ENCODE results near the gene INO80C.
"Not testable (repeated sequence)": the region's sequence is repeated elsewhere in the genome, so short reads cannot be mapped to it uniquely, and the experiment has no call there.

Gene INO80C

DNA sequence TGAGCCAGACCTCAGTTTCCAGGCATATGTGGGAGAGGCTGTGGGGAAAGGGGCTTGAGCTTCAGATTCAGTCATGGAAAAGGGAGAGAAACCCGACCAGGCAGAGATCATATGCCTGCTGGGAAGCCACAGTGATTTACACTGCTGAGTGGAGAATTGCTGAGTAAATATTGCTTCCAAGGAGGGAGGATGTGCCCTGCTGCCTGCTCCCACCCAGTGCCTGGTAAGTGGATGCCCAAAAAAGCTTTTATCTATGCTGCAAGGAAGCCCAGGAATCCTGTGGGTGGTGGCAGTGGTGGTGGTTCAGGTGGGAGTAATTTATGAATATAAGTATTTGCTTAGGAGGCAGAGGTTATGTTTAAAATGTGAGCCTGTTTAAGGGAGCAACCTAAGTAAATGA, 39.5 kb downstream of the INO80C start:
- DNase-seq = no peak

DNA sequence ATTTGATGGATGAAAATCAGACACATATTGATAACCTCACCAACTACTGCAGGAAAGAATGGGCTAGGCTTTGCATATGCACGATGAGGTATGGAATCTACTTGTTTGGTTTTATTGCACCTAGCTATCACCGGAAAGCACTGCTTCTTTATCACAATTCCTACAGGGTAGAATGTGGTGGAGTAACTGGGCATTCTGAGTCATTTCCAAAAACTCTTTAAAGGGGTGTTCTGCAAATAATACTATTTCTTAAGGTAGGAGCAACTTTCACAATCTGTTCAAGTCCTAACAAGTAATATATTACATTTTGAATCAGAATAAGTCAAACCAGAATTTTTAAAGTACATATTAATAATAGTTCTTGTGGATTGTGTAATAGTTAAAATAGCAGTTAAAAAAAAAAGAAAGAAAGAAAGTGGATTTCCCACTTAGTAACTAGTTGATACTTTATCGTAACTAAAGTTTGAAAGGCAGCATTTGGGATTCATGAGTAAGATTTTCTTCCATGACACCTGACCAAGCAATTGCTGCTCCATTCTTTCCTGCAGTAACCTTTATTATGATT, 40.5 kb downstream of the INO80C start:
- DNase-seq = no peak

DNA sequence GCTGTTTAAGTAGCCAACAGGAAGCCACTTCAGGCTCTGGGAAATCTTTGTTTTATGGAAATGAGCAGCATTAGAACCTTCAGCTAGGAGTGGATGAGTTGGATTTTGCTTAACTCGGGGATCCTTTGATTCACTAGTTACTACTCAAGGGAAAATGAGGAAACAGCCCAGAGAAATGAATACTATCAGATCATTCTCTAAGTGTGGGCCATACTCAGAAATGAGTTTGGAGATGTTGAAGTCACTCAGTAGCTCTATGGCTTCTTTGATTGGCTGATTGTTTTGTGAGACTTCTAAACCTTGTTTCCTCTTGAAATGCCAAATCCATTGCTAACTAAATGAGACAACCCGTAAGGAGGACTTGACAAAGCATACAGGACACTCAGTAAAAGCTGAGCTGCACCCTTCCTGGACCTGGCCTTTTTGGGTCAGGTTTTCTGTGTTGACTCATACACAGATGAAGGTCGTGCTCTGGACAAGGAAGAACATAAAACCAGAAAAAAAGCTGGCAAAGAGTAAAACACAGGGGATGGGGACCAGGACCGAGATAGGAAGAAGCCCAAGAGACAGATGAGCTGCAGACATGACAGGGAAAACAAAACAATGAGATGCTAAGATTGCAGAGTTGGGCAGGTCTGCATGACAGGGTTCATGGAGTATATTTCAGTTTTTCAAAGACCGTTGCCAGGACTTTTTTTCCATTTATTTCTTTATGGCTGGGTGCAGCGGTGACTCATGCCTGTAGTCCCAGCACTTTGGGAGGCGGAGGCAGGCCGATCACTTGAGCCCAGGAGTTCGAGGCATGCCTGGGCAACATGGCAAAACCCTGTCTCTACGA, 41.6 kb downstream of the INO80C start:
- no peak for DNase-seq

DNA sequence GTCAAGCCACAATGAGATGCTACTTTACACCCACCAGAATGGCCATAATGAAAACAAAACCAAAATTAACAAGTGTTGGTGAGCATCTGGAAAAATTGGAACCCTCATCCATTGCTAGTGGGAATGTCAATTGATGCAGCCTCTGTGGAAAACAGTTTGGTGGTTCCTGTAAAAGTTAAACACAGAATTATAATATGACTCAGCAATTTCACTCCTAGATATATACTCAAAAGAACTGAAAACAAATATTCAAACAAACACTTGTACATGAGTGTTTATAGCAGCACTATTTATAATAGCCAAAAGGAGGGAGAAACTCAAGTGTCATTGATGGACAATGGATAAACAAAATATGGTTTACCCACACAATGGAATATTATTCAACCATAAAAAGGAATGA, 43.0 kb downstream of the INO80C start:
- no peak for DNase-seq

DNA sequence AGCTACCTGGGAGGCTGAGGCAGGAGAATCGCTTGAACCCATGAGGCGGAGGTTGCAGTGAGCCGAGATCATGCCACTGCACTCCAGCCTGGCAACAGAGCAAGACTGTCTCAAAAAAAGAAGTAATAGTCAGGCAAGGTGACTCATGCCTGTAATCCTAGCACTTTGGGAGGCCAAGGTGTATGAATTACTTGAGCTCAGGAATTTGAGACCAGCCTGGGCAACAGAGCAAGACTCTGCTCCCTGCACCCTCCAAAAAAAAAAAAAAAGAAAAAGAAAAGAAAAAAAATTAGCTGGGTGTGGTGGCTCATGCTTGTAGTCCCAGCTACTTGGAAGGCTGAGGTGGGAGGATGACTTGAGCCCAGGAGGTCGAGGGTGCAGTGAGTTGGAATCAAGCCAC, 44.7 kb downstream of the INO80C start:
- not testable (repeated sequence) for DNase-seq

DNA sequence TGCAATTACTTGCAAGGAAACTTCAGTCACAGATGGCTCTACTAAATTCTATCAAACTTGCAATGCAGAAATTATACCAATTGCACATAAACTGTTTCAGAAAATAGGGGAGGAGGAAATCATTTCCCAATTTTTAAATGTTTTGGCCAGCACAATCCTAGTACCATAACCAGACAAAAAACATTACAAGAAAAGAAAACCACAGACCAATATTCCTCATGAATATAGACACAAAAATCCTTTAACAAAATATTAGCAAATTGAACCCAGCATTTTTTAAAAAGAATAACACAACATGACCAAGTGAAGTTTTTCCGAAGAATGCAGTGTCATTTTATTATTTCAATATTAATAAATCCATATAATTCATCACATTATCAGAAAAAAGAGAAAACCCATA, 45.8 kb downstream of the INO80C start:
- DNase-seq = no peak

DNA sequence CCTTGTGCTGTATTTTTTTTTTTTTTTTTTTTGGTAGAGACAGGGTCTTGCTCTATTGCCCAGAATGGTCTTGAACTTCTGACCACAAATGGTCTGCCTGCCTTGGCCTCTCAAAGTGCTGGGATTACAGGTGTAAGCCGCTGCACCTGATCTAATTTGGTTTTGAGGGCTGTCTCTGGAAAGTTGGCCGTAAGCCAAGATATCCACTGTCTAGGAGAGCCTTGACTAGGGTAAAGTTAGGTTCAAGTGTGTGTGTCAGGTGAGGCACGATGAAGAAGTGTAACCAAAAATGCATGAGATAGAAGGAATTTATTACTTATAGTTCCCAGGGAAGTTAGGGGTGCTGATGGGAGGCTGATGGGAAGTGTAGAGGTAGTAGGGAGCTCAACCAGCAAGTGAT, 46.7 kb downstream of the INO80C start:
- DNase-seq = no peak

DNA sequence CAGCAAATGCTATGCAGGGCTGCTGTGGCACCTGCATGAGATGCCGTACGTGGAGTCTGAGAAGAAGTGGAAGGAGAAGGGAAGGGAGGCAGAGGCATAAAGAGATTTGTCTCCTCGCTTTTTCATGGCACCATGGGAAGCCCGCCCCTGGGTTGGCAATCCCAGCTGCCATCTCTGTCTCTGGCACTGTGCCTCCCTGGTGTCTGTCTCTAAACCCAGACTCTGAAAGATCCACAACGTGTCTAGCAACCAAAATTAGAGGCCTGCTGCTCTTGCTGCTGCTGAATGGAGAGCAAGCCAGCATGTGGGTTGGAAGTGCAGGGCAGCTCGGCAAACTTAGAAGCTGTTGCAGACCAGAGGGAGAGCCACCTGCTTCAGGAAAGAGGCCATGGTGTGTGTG, 53.1 kb downstream of the INO80C start:
- no peak for DNase-seq

DNA sequence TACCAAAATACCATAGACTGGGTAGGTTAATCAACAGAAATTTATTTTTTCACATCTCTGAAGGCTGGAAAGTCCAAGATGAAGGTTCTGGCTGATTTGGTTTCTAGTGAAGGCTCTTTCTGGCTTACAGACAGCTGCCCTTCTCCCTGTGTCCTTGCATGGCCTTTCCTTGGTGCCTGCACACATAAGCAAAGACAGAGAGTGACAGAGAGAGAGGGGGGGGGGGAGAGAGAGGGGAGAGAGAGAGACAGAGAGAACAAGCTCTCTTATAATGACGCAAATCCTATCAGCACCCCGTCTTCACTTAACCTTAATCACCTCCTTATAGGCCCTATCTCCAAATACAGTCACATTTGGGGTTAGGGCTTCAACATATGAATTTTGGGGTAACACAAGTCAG, 53.9 kb downstream of the INO80C start:
- DNase-seq = no peak

DNA sequence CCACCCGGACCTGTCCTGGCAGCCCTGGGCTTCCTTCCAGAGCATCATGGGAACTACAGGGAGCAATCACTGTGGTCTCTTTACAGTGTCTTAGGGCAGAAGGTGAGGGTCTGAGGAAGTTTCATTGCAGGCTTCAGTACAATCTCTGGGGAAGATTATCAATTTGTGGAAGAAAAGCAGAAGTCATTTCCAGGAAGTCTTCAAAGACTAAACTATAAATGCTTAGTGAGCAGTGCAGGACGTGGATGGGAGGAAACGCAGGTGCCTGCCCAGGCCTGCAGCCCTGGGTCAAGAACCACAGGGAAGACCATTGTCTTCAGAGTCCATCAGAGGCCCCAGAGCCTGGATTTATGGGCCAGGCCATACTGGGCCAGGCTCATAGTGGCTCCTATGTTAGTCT, 54.3 kb downstream of the INO80C start:
- DNase-seq = no peak

DNA sequence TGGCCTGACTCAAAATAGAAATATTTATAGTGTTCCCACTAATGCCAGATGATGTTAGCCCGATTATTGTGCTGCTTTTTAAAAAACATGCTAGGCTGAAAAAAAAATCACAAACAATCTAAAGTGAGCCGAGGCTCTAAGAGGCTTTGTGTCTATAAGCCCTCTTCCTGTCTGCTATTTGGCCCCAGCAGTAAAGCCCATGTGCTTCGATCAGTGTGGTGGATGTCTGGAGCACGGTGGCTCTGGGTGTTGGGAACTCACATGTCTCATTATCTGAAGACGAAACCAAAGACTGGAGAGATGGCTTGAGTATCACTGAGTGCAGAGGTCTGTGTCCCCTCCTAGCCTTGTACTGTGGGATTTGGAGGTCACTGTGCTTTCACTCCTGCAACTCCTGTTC, 55.1 kb downstream of the INO80C start:
- no peak for DNase-seq

DNA sequence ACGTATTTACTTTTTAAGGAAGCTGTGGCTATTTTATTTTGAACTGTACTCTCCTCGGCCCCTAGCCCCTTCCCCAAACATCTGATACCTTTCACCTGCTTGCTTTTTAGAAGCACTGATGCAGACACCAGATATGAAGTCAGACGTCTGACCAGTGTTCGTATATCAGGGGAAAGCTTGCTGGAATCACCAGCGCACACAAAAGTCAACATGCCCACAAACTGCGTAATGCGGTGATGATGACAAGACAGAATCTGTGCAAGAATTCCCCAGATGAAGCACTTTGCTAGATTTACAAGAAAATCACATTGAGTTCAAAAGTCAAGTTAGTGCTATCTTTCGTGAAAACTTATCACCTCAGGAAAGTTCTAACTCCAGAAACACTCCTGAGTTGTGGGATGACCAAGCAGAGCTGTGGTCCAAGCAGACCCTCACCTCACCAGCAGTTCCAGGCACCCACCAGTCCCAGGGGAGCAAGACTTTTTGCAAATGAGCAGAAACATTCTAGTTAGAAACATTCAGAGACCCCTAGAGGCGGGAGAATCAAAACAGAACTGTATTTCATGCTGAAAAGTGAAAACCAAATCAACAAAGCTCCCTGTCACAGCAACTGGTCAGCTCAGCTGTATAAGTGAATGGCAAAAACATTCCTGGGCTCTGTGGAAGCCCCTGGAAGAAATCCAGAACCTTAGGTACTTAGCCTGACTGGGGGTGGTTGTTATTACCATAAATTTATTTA, 55.7 kb downstream of the INO80C start:
- no peak for DNase-seq

DNA sequence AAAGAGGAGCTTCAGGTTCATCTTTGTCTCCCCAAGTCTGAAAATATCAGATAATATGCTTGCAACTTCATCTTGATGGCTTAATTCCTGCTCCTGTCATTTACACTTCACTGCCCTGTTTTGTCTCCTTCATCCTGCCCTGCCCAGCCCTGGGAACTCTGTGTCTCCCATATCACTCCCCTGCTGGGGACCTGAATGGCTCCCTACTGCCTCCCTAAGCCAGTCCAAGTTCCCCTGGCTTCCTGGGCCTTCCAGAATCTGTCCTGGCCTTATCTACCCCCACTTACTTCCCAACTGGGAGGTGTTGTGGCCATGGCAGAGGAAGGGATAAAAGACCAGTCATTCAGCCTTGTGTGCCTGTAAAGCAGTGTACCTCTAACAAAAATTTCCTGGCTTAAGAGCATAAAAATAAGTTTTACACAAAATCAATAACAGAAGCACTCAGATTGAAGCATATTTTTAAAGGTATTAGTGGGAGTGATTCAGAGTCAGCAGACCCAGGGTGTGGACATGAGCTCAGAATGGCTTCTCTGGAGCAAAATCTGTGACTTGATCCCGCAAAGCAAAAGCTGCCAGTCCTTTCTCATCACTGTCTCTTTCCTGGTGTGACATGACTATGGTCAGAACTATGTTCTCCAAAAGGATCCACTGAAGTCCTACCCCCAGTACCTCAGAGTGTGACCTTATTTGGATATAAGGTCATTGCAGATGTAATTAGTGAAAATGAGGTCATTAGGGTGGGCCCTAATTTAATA, 59.1 kb downstream of the INO80C start:
- DNase-seq = no peak

DNA sequence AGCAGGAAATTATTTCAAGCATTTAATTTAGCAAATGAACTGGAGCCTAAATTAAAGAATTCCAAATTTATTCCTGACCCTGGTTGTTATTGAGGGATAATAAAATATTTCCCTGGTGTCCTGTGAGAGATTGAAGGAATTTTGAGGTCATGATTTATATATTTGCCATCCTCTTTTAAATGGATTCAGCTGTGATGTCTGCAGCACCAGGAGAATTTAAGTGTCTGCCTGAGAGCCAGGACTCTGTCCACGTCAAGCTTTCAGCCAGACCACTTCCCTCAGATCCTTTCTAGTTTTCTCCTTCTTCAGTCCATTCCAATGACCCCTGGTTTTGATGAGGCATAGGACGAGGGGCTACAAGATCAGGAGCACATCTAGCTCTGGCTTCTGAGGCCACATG, 59.9 kb downstream of the INO80C start:
- DNase-seq = no peak

DNA sequence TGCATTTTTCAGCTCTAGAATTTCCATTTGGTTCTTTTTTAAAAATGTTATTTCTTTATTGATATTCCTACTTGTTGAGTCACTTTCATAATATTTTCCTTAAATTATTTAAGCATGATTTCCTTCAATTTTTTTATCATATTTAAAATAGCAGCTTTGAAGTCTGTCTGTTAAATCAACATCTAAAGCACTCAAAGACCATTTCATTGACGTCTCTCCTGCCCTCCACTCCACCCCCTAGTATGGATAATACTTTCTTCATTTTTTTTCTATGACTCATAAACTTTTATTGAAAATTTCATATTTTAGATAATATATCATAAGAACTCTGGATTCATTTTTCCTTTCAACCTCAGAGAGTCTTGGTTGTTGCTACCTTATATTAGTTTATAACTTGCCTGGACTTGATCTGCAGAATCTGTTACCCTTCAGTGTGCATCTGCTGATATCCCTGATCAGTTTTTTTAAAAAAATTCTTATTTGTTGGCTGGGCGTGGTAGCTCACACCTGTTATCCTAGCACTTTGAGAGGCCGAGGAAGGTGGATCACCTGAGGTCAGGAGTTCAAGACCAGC, 61.6 kb downstream of the INO80C start:
- DNase-seq = no peak

DNA sequence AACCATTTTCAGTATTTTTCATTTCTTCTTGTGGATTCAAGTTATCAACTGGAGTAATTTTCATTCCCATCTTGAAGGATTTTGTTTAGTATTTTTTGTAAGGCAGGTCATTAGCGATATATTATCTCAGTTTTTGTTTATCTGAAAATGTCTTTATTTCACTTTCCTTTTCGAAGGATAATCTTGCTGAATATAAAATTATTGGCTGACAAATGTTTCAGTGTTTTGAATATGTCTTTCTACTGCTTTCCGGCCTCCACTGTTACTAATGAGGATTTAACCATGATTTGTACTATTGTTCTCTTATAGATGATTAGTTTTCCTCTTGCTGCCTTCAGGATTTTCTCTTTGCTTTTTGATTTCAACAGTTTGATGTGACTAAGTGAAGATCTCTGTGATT, 62.4 kb downstream of the INO80C start:
- DNase-seq = no peak

DNA sequence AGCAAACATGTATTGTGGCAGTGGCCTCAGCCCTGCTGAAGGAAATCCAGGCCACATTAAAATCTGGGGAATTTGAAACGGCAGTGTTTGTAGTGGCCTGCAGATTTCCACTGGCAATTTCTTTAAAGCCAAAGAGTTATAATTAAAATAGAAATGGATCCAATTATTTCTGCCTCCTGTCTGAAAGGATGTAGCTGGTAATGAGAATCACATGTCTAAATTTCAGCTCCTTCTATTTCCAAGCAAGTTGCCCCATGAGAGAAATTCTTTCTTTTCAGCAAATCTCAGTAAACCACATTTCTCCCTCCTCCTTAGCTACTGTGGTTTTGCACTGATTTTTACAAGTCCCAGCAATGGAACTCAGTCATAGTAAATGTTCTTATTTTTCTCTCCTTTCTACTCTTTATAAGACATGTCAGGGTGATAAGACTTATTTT, 65.2 kb downstream of the INO80C start:
- DNase-seq = no peak

DNA sequence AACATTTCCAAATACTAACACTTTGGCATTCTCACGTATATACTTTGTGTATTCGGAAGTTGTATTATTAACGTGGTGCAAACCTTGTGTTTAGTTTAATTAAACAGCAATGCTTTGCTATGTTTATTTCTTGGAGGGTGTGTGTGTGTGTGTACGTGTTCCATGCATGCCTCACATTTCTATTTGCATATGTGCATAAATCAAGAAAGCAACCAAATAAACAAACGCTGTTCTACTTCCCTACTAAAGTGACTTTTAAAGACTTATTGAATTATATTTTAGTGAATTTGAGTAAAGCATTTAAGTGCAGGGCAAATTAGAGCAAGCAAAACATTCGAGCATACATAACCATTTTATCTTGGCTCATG, 66.4 kb downstream of the INO80C start:
- DNase-seq = no peak

DNA sequence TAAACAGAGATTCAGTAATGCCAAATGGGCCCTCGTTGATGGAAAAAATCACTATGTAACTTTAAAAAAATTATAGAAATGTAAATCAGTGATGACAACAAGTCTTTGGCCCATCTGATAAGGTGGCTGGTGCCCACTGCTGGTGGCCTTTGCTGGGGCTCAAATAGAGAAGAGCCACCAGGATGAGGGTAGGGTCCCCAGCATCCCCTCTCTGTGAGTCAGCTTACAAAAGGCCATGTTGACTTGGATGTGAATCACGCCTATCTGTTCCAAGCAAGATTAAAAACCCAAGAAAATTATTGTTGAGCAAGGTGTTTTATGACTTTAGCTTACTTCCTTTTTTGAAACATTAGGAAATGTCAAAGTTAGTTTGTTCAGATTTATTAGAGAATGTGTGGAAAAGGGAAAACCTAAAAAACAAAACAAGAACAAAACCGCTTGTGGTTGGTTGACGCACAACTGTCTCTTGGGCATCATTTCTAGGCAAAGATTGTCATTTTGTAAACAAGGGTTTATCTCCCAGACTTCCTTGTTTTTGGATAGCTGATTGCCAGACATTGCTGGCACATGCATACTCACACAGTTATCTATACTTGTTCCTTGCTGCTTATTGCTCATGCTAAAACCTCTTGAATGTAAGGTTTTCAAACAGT, 66.9 kb downstream of the INO80C start:
- DNase-seq = no peak

DNA sequence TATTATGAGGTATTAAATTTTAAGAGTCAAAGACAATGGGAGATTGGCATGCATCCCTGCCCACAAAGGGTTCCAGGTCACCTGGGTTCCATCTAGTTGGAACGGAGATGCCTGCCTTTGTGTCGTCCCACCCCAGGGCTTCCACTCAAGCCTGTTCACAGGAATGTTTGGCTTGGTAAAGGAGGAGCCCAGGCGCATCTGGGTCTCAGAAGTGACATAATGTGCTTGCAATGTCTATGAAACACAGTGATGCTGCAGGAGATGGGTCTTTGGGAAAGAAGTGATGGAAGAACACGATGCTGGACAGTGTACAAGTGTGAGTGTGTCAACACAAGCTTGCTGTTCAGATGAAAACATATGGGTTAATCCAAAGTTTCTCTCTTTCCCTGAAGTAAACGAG, 71.0 kb downstream of the INO80C start:
- no peak for DNase-seq

DNA sequence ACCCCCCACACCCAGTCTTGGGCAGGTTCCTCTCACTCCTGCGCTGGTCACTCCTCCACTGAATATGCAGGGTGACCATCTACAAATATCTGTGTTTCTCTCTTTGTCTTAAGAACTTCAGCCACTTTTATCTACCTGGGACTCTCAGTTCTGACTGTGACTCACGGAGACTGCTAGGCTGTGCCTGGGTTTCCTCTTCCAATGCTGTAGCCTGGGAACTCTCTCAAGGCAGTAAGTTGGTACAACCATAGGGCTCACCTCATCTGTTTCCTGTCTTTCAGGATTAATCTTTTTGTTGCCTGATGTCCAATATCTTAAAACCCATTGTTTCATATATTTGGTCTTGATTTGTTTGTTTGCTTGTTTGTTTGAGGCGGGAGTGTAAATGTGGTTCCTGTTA, 73.4 kb downstream of the INO80C start:
- DNase-seq = no peak

DNA sequence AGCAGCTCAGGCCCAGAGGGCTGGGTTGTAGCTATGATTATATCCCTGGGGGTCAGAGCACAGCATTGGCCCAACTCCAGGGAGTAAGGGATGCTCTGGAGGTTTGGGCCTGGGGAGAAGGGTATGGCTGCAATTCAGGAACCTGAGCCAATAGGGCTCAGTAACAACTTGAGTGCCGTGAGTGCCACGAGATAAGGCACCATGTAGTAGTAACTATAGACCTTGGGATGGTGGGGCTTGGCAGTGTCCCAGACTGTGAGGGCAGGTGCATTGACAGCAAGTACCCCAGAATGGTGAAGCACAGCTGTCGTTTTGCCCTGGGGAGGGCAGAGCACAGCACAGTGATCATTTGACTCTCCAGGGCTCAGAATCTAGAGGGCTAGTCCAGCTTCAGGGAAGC, 75.5 kb downstream of the INO80C start:
- no peak for DNase-seq

DNA sequence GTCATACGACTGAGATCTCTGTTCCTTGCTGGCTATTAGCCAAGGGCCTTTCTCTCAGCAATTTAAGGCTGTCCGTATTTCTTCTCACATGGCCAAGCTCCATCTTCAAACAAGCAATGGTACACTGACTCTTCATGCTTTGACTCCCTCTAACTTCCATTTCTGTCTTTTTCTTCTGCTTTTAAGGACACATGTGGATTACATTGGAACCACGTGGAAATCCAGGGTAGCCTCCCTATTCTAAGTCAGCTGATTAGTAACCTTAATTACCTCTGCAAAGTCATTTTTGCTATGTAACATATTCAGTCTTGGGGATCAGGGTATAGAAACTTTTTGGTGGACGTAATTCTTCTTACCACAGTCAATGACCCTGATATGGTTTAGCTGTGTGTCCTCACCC, 79.2 kb downstream of the INO80C start:
- no peak for DNase-seq
